Measurements from ENCODE around the gene ARRDC4.

The ARRDC4 gene

GRCh38 chr15:97960364-97961066, at the start of gene ARRDC4:
TSS of gene ARRDC4 (plus strand) at chr15:97960703. CDS start at chr15:97960862, 159 bp downstream.
- peak; percentile 96 for DNase-seq

GRCh38 chr15:97914711-97915110, 45.8 kb upstream of the ARRDC4 start:
- no peak for DNase-seq

GRCh38 chr15:97915261-97915660, 45.2 kb upstream of the ARRDC4 start:
- no peak for DNase-seq

- DNase-seq: no peak
Measured at GRCh38 chr15:97921296-97921865, 39.1 kb upstream of the ARRDC4 start.

GRCh38 chr15:97929456-97930229, 30.9 kb upstream of the ARRDC4 start:
- DNase-seq: no peak

- no peak for DNase-seq
Measured at GRCh38 chr15:97930230-97930629, 30.3 kb upstream of the ARRDC4 start.

- no peak for DNase-seq
Measured at GRCh38 chr15:97931314-97931713, 29.2 kb upstream of the ARRDC4 start.

- no peak for DNase-seq
Measured at GRCh38 chr15:97933589-97933988, 26.9 kb upstream of the ARRDC4 start.

- DNase-seq: no peak
Measured at GRCh38 chr15:97940993-97941392, 19.5 kb upstream of the ARRDC4 start.

- DNase-seq: no peak
Measured at GRCh38 chr15:97941572-97941971, 18.9 kb upstream of the ARRDC4 start.

GRCh38 chr15:97944724-97945123, 15.8 kb upstream of the ARRDC4 start:
- DNase-seq: no peak

GRCh38 chr15:97947465-97948260, 12.8 kb upstream of the ARRDC4 start:
- no peak for DNase-seq

- no peak for DNase-seq
Measured at GRCh38 chr15:97953254-97953653, 7.2 kb upstream of the ARRDC4 start.

GRCh38 chr15:97953748-97954147, 6.8 kb upstream of the ARRDC4 start:
- DNase-seq: no peak

- DNase-seq: no peak
Measured at GRCh38 chr15:97955035-97955434, 5.5 kb upstream of the ARRDC4 start.

- no peak for DNase-seq
Measured at GRCh38 chr15:97955529-97955928, 5.0 kb upstream of the ARRDC4 start.

GRCh38 chr15:97959724-97960363, 659 bp upstream of the ARRDC4 start:
- DNase-seq: no peak

GRCh38 chr15:97961067-97961954, 808 bp downstream of the ARRDC4 start:
- no peak for DNase-seq

GRCh38 chr15:97962263-97962662, 1.8 kb downstream of the ARRDC4 start:
- DNase-seq: no peak

GRCh38 chr15:97963779-97964178, 3.3 kb downstream of the ARRDC4 start:
- no peak for DNase-seq

GRCh38 chr15:97966246-97966645, 5.7 kb downstream of the ARRDC4 start:
- no peak for DNase-seq

Measured in KG1 (cell line).